GM19025 (cell line): ENCODE results near the gene C12orf43.

ENCODE experiments used
- ATAC-seq: cut with Tn5 transposase; IDR thresholded peaks from one replicate; pipeline ENCODE4 v1.9.1; 2021; ENCODE audit warnings: mild to moderate bottlenecking, low read depth, moderate library complexity; ENCODE audit not compliant: unreplicated experiment

The C12orf43 gene

DNA sequence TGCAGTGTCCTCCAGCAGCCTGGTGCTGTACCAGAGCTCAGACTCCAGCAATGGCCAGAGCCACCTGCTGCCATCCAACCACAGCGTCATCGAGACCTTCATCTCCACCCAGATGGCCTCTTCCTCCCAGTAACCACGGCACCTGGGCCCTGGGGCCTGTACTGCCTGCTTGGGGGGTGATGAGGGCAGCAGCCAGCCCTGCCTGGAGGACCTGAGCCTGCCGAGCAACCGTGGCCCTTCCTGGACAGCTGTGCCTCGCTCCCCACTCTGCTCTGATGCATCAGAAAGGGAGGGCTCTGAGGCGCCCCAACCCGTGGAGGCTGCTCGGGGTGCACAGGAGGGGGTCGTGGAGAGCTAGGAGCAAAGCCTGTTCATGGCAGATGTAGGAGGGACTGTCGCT, 15.2 kb downstream of the C12orf43 start:
- ATAC-seq: no peak

GRCh38 chr12:121000530-121000929, 15.8 kb downstream of the C12orf43 start:
- ATAC-seq: no peak

DNA sequence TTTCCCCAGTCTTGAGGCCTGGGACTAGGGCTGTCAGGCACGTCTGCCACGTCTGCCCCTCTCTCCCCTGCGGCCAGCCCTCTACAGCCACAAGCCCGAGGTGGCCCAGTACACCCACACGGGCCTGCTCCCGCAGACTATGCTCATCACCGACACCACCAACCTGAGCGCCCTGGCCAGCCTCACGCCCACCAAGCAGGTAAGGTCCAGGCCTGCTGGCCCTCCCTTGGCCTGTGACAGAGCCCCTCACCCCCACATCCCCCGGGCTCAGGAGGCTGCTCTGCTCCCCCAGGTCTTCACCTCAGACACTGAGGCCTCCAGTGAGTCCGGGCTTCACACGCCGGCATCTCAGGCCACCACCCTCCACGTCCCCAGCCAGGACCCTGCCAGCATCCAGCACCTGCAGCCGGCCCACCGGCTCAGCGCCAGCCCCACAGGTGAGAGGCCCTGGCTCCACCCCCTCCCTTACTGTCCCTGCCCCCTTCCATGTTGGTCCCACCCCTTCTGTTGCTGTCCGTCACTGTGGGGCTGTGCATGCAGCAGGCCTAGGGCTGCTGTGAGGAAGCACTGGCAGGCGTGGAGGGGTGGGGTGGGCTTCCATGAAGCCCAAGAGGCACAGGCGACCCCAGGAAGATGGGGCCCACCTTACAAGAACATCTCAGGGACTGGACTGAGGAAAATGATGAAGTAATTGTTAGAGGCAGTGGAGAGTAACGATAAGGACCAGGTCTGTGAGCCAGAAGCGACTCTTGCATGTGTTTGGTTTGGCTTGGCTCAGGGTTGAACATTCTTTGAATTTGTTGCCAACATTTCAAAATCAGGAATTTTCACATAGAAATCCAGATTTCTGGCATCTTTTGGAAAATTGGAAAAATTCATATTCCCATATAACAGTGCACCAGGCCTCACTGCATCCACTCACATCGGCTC, 16.8 kb downstream of the C12orf43 start:
- no peak for ATAC-seq

DNA sequence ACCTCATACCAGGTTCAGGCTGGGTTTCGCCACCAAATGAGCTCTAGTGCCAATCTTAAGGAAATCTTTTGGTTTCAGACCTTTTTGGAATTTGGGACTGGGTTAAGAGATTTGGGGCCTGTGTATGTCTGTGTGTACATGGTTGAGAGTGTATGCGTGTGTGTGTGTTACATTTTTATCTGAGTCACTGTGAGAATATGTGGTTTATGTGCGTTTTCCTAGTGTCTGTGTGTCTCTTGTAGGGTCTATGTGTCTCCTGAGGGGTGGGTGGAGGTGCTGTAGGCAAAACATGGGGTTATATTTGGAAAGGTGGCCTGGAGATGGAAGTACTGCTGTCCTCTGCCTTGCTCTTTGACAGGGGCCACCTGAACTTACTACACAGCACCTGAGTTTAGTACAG, 17.9 kb downstream of the C12orf43 start:
- ATAC-seq: no peak

- ATAC-seq: no peak
Observed at GRCh38 chr12:120997448-120997847, 18.8 kb downstream of the C12orf43 start.

- no peak for ATAC-seq
Observed at GRCh38 chr12:120996133-120996746, 20.0 kb downstream of the C12orf43 start.

GRCh38 chr12:120994589-120995337, 21.5 kb downstream of the C12orf43 start:
- no peak for ATAC-seq

GRCh38 chr12:120994059-120994458, 22.2 kb downstream of the C12orf43 start:
- no peak for ATAC-seq

GRCh38 chr12:120993496-120993895, 22.8 kb downstream of the C12orf43 start:
- no peak for ATAC-seq

GRCh38 chr12:120992989-120993388, 23.3 kb downstream of the C12orf43 start:
- ATAC-seq: no peak

DNA sequence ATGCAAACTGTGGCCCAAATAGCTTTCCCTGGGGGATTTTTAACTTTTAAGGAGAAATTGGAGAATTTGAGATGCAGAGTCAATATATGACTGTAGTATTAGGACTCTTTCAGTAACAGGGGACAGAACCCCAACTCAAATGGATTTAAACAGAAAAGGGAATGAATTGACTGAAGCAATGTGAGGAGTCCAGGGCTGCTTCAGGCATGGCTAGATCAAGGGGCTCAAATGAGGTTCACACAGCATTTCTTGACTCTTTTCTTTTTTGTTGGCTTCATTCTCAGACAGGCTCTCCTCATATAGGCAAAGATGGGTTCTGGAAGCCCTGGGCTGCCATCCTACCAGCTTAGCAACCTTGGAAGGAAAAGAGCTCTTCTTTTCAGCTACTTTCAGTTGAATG, 24.3 kb downstream of the C12orf43 start:
- ATAC-seq: no peak

GRCh38 chr12:120990487-120991055, 25.7 kb downstream of the C12orf43 start:
- ATAC-seq: no peak

- no peak for ATAC-seq
Observed at GRCh38 chr12:120989687-120990086, 26.6 kb downstream of the C12orf43 start.

DNA sequence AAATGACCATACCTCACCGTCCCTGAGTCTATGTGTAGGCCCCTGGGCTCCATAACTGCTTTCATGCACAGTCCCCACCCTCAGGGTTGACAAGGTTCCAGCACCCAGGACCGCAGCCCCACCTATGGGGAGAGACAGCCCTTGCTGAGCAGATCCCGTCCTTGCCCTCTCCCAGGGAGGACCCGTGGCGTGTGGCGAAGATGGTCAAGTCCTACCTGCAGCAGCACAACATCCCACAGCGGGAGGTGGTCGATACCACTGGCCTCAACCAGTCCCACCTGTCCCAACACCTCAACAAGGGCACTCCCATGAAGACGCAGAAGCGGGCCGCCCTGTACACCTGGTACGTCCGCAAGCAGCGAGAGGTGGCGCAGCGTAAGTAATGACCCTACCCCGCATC, 27.6 kb downstream of the C12orf43 start:
- no peak for ATAC-seq

GRCh38 chr12:120988234-120988633, 28.1 kb downstream of the C12orf43 start:
- ATAC-seq: no peak

DNA sequence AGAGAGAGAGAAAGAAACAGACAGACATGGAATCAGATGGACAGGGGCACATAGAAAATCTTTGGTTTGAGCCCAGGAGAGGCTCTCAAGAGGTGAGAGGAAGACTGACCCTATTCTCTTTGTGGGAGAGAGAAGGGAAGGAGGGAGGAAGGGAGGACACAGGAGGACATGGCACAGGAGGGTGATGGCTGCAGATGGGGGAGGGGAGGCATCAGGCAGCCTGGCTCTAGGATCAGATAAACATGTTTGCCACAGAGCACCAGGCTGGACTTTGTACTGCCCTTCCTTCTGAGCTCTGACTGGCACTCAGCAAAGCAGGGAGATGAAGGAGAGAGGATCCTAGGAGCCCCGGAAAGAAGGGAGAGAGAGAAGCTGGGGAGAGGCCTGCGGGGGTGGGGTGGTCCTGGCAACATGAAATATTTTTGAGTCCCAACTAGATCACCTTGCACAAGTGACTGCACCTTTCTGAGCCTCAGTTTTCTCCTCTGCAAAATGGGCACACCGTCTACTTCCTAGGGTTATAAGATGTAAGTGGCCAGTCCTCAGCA, 31.9 kb downstream of the C12orf43 start:
- no peak for ATAC-seq

DNA sequence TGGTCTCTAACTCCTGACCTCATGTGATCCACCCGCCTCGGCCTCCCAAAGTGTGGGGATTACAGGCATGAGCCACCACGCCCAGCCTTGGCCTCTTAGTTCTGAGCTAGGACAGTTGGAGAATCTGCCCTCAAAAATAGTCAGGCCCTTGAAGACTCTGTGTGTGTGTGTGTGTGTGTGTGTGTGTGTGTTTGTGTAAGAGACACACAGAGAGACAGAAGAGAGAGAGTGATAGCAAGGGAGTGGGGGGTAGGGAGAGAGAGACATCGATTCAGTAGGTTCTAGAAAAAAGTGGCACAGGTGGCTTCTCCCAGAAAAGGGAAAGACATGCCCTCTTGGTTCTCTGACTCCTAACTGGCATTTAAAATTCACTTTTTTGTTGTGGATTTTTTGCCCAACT, 32.5 kb downstream of the C12orf43 start:
- ATAC-seq: no peak

DNA sequence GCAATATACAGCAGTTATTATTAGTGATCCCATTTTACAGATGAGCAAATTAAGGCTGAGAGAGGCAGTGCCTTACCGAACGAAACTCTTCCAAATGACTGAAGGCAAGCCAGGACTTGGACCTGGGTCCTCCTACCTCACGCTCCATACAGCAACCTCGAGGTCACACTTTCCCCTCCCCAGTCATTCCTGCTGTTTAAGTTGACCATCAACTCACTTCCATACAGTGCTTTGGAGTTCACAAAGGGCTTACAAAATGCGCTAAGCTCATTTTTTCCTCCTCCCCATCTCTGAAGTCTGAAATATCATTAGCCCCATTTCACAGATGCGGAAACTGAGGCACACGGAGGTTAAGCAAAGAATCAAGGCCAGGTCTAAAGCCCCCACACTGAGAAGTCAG, 33.6 kb downstream of the C12orf43 start:
- ATAC-seq: no peak

- ATAC-seq: no peak
Observed at GRCh38 chr12:120981407-120981941, 34.8 kb downstream of the C12orf43 start.

GRCh38 chr12:120980800-120981368, 35.4 kb downstream of the C12orf43 start:
- no peak for ATAC-seq
